NB4 (cell line): ENCODE measurements around the gene CADPS.

Experiments
- DNase-seq: peaks from one replicate; pipeline ENCODE4 v3.0.0; 2010; ENCODE audit warnings: low read depth
- H3K4me3 ChIP-seq: one replicate; pipeline ENCODE4 v1.5.1; 2011; ENCODE audit warnings: mild to moderate bottlenecking, low read depth, low read length, moderate library complexity
- CTCF ChIP-seq: IDR thresholded peaks from one replicate; pipeline ENCODE4 v1.5.1; 2012; ENCODE audit warnings: low read depth, low read length
- MAX ChIP-seq: IDR thresholded peaks from 2 replicates; pipeline ENCODE4 v1.6.1; 2011; ENCODE audit warnings: low read depth, low read length
- MYC ChIP-seq: IDR thresholded peaks from 2 replicates; pipeline ENCODE4 v1.6.1; 2011; ENCODE audit warnings: low read depth, low read length
- POLR2A ChIP-seq: IDR thresholded peaks from 2 replicates; pipeline ENCODE4 v1.6.1; 2011; ENCODE audit warnings: mild to moderate bottlenecking; ENCODE audit not compliant: insufficient read length; ENCODE audit errors: extremely low read depth

CADPS gene

GRCh38 chr3:62529230-62529629 lies 346.0 kb downstream of the CADPS start:
- H3K4me3 ChIP-seq: no peak overlapping the region
- peak; percentile 18 for DNase-seq
- no peak for TF ChIP-seq MYC
- no peak for TF ChIP-seq CTCF
- no peak for TF ChIP-seq POLR2A
- TF ChIP-seq MAX: no peak

- H3K4me3 ChIP-seq: no peak overlapping the region
- no peak for DNase-seq
- TF ChIP-seq CTCF (no peak), POLR2A (no peak), MYC (no peak), MAX (no peak)
Measured at GRCh38 chr3:62527474-62527873, 347.7 kb downstream of the CADPS start.

GRCh38 chr3:62525281-62525680 lies 349.9 kb downstream of the CADPS start:
- TF ChIP-seq CTCF (no peak), POLR2A (no peak), MYC (no peak), MAX (no peak)
- DNase-seq: no peak
- no peak overlapping the region for H3K4me3 ChIP-seq

GRCh38 chr3:62523672-62524071 lies 351.5 kb downstream of the CADPS start:
- DNase-seq: no peak
- TF ChIP-seq MAX (no peak), MYC (no peak), POLR2A (no peak), CTCF (no peak)
- no peak overlapping the region for H3K4me3 ChIP-seq

GRCh38 chr3:62521464-62522105 lies 353.6 kb downstream of the CADPS start:
- no peak for DNase-seq
- TF ChIP-seq POLR2A (no peak), CTCF (no peak), MAX (no peak)
- H3K4me3 ChIP-seq: no peak overlapping the region
